GM12891 (cell line): Measurements from ENCODE around the gene KRTAP10-7.

ENCODE experiments used
- PAX5 ChIP-seq: IDR thresholded peaks from 2 replicates; pipeline ENCODE4 v1.6.1; 2011; ENCODE audit warnings: low read length, moderate library complexity, mild to moderate bottlenecking; ENCODE audit not compliant: insufficient read depth, severe bottlenecking
- POLR2A ChIP-seq: IDR thresholded peaks from 2 replicates; pipeline ENCODE4 v1.6.1; 2011; ENCODE audit warnings: low read depth, low read length, control low read depth
- POLR2AphosphoS5 ChIP-seq: IDR thresholded peaks from 2 replicates; pipeline ENCODE4 v1.6.1; 2011; ENCODE audit warnings: low read depth, low read length, control low read depth
- POU2F2 ChIP-seq: IDR thresholded peaks from 2 replicates; pipeline ENCODE4 v1.6.1; 2011; ENCODE audit warnings: low read depth, mild to moderate bottlenecking, control low read depth, low read length, moderate library complexity

DNA sequence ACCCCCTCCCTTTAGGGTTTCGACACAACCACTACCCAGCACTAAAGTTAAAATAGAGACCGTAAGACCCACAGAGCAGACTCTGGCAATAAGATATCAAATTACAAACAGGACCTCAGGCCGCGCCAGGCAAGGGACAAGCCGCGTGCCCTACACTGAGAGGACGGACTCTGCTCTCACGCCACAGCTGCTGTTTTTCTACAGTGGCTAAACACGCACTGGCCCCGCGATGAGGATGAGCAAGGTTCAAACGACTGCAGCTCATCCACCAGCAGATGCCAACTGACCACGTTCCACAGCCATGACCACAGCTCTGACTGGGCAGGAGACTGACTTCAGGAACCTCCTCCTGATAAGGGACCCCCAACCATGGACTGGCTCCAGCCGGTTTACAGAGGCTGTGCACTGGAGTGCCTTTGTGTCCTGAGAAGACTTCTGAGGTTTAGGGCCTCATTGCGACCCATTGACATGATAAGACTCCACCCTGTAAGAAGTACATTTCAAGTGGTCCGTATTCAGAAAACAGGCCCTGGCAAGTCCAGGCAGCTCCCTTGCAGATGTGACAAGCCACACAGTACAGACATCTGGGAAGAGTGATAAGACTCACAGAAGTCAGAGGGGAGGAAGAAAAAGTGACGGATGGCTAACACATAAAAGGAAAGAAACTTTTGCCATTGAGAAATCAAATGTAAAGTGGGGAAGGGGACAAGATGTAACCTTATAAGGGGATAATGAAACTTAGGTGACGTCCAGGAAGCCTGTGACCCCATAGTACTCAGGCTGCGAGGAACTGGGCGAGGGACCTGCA is 6.6 kb upstream of the KRTAP10-7 start:
- TF ChIP-seq POLR2A, result no peak
- no peak for TF ChIP-seq PAX5
- no peak for TF ChIP-seq POLR2AphosphoS5
- no peak for TF ChIP-seq POU2F2
